ENCODE data around the gene SF3B3. TPM values are rescaled to one million over a fixed set of nuclear protein-coding genes. Genes with fewer than 3 reads are reported as not detected.

Gene SF3B3
- total RNA-seq, 2 experiments from 2014 or later = 195 to 441 TPM

DNA sequence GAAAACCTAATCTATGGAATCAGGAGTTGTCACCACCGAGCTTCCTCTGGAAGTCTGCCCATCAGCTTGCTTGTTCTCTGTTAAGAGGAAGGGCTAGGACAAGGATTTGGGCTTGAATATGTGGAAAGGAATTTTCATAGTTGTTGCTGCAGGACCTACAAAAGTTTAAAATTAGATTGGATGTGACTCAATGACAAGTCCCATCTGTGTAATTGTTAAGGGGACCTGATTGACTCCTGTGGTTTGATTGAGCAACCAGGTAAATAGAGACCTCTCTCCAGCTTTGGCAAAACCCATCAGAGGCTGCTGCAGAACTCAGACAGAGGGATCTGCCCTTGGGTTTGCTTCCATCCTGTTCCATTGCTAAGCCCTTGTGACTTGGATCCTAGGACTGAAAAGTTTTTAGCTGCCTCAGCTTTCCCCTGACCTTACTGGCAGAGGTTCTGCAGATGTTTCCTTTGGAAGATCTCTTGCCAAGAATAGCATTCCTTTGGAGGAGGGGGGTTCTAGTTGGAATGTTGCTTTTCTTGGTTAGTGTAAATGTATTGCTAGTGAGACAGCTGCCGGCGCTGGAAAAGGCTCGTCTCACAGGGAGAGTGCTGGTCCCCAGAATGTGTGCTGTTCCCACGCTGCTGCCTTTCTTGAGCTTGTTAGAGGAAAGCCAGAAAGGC, 50.0 kb downstream of the SF3B3 start:
- Histone ChIP-seq H3K4me3 (ENCODE audit: low read depth, low read length, poor library complexity, severe bottlenecking) (no peak overlapping the region), H3K9me3 (ENCODE audit: low read length) (no peaks in the 10 kb centered on the region), H3K4me2 (ENCODE audit: low read length) (no peak overlapping the region), H3K4me1 (ENCODE audit: insufficient read depth, low read length, poor library complexity, severe bottlenecking) (peaks cover 5% of the 10 kb centered on the region), H3K79me2 (ENCODE audit: insufficient read depth, low read depth, low read length) (no peaks in the 10 kb centered on the region), H4K20me1 (ENCODE audit: insufficient read depth, low read length) (0 out of 2 replicates have a peak, but pooled peaks cover 6% of the 10 kb centered on the region), H3K36me3 (ENCODE audit: insufficient read depth, low read length) (peaks cover 70% of the 10 kb centered on the region), H3K27ac (ENCODE audit: low read depth, low read length, poor library complexity, severe bottlenecking) (no peak overlapping the region), H3K9me2 (ENCODE audit: insufficient read depth, low read length) (no peaks in the 10 kb centered on the region), H2AFZ (ENCODE audit: low read length) (no peak overlapping the region)
- intact Hi-C loops (cut with micrococcal nuclease; ENCODE audit: unreplicated experiment) = no loop called here
- CTCF ChIA-PET (ENCODE audit: unreplicated experiment) = no interaction called here
- POLR2A ChIA-PET = no interaction called here
- TF ChIP-seq EZH2phosphoT487 (IDR thresholded peaks at IDR 0.05; ENCODE audit: borderline replicate concordance, low read depth, low read length) = no peak
- no TSS peak for BruUV-seq (replicated peaks)
- no peak for DNase-seq (ENCODE audit: low spot score)

DNA sequence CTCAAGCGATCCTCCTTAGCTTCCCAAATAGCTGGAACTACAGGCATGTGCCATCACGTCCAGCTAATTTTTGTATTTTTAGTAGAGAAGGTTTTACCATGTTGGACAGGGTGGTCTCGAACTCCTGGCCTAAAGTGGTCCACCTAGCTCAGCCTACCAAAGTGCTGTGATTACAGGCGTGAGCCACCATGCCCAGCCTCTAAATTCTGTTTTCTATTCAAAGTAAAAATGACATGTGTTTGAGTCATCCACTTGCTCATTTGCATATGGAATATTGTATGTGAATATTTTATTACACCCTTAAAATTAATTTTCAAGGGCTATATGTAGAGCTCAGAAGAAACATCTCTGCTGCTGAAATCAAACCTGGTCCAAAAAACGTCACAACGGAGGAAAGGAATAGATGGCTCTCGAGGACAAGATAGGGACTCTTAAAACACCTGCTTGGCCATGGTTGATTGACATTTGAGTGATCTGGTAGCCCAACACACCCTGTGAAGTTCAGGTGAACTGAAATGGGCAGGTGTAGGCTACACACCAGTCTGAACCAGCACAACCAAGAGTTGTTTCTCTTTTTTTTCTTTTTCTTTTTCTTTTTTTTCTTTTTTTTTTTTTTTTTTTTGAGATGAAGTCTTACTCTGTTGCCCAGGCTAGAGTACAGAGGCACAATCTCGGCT, 51.1 kb downstream of the SF3B3 start:
- no peak overlapping the region for H3K27ac ChIP-seq (ENCODE audit: low read depth, low read length, poor library complexity, severe bottlenecking)
- ChIA-PET POLR2A (interaction anchor here (0.7 kb wide), 1 partner anchor 16 kb away, joined by 3 read pairs; no protein-coding TSS in a partner anchor), CTCF (ENCODE audit: unreplicated experiment) (no interaction called here)
- H3K4me3 ChIP-seq (ENCODE audit: low read depth, low read length, poor library complexity, severe bottlenecking) = no peak overlapping the region
- DNase-seq (ENCODE audit: low spot score) = peak; percentile 22
- intact Hi-C loops (cut with micrococcal nuclease; ENCODE audit: unreplicated experiment) = no loop called here
- no TSS peak for BruUV-seq (replicated peaks)
- no peak overlapping the region for H3K4me2 ChIP-seq (ENCODE audit: low read length)
- TF ChIP-seq, protein P1, sequence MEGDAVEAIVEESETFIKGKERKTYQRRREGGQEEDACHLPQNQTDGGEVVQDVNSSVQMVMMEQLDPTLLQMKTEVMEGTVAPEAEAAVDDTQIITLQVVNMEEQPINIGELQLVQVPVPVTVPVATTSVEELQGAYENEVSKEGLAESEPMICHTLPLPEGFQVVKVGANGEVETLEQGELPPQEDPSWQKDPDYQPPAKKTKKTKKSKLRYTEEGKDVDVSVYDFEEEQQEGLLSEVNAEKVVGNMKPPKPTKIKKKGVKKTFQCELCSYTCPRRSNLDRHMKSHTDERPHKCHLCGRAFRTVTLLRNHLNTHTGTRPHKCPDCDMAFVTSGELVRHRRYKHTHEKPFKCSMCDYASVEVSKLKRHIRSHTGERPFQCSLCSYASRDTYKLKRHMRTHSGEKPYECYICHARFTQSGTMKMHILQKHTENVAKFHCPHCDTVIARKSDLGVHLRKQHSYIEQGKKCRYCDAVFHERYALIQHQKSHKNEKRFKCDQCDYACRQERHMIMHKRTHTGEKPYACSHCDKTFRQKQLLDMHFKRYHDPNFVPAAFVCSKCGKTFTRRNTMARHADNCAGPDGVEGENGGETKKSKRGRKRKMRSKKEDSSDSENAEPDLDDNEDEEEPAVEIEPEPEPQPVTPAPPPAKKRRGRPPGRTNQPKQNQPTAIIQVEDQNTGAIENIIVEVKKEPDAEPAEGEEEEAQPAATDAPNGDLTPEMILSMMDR (conservative IDR thresholded peaks at IDR 0.05; ENCODE audit: low read length) = no peak
- no peak for TF ChIP-seq EZH2phosphoT487 (IDR thresholded peaks at IDR 0.05; ENCODE audit: borderline replicate concordance, low read depth, low read length)
- H2AFZ ChIP-seq (ENCODE audit: low read length) = no peak overlapping the region
- H3K79me2 ChIP-seq (ENCODE audit: insufficient read depth, low read depth, low read length) = no peaks in the 10 kb centered on the region
- peaks cover 59% of the 10 kb centered on the region for H3K36me3 ChIP-seq (ENCODE audit: insufficient read depth, low read length)
- H3K9me2 ChIP-seq (ENCODE audit: insufficient read depth, low read length) = no peaks in the 10 kb centered on the region
- peaks cover 5% of the 10 kb centered on the region for H3K4me1 ChIP-seq (ENCODE audit: insufficient read depth, low read length, poor library complexity, severe bottlenecking)
- 0 out of 2 replicates have a peak, but pooled peaks cover 6% of the 10 kb centered on the region for H4K20me1 ChIP-seq (ENCODE audit: insufficient read depth, low read length)
- no peaks in the 10 kb centered on the region for H3K9me3 ChIP-seq (ENCODE audit: low read length)

DNA sequence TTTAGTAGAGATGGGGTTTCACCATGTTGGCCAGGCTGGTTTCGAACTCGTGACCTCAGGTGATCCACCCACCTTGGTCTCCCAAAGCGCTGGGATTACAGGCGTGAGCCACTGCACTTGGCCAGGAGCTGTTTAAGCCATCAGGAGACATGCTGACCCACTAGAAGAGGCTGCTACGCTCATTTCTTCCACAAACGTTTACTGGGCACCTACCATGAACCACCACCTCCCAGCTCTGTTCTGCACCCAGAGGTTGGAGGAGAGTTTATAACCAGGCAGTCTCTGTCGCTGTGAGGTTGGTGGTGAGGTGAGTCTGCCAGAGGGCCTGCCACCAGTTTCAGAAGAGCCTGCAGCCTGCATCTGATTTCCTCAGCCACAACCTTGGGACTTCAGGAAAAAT, 51.8 kb downstream of the SF3B3 start:
- DNase-seq (ENCODE audit: low spot score) = no peak
- POLR2A ChIA-PET = no interaction called here
- intact Hi-C loops (cut with micrococcal nuclease; ENCODE audit: unreplicated experiment) = no loop called here
- Histone ChIP-seq H3K9me2 (ENCODE audit: insufficient read depth, low read length) (no peaks in the 10 kb centered on the region), H3K27ac (ENCODE audit: low read depth, low read length, poor library complexity, severe bottlenecking) (no peak overlapping the region), H4K20me1 (ENCODE audit: insufficient read depth, low read length) (0 out of 2 replicates have a peak, but pooled peaks cover 6% of the 10 kb centered on the region), H3K9me3 (ENCODE audit: low read length) (no peaks in the 10 kb centered on the region), H3K79me2 (ENCODE audit: insufficient read depth, low read depth, low read length) (no peaks in the 10 kb centered on the region), H3K36me3 (ENCODE audit: insufficient read depth, low read length) (peaks cover 53% of the 10 kb centered on the region), H3K4me1 (ENCODE audit: insufficient read depth, low read length, poor library complexity, severe bottlenecking) (peaks cover 5% of the 10 kb centered on the region), H2AFZ (ENCODE audit: low read length) (no peak overlapping the region), H3K4me2 (ENCODE audit: low read length) (no peak overlapping the region), H3K4me3 (ENCODE audit: low read depth, low read length, poor library complexity, severe bottlenecking) (no peak overlapping the region)
- CTCF ChIA-PET (ENCODE audit: unreplicated experiment) = no interaction called here
- TF ChIP-seq EZH2phosphoT487 (IDR thresholded peaks at IDR 0.05; ENCODE audit: borderline replicate concordance, low read depth, low read length) = no peak
- TF ChIP-seq, protein P1 (conservative IDR thresholded peaks at IDR 0.05; ENCODE audit: low read length) = no peak
- BruUV-seq (replicated peaks) = no TSS peak

Measured in OCI-LY7 (cell line).